ENCODE measurements around the gene ATAD3A. TPM values are rescaled to one million over a fixed set of nuclear protein-coding genes. Genes with fewer than 3 reads are reported as not detected.
"Not testable (repeated sequence)": the region's sequence is repeated elsewhere in the genome, so short reads cannot be mapped to it uniquely, and the experiment has no call there.

ATAD3A gene
- total and polyA plus RNA-seq, 2 of the 4 experiments (the other 2 are of a cell fraction) = 27.2 to 34.0 TPM

- H2AK5ac ChIP-seq (ENCODE audit: low read depth, low read length); H3K4me1 ChIP-seq (ENCODE audit: control insufficient read depth, insufficient read depth, low read length); H2BK120ac ChIP-seq (ENCODE audit: low read depth, low read length); H4K20me1 ChIP-seq (ENCODE audit: insufficient read depth, low read length); CTCF ChIA-PET; H3K4me2 ChIP-seq (ENCODE audit: low read depth, low read length); H2AK9ac ChIP-seq (replicated peaks; ENCODE audit: low read depth, low read length, poor library complexity); H3K9me3 ChIP-seq (ENCODE audit: control insufficient read depth, insufficient read depth, low read length); H3K56ac ChIP-seq (ENCODE audit: extremely low read depth, insufficient read depth, low read length); DNase-seq; H2BK20ac ChIP-seq (ENCODE audit: low read depth, low read length); H3K4ac ChIP-seq (ENCODE audit: low read depth, low read length); H3K18ac ChIP-seq (ENCODE audit: low read depth, low read length); H2BK5ac ChIP-seq (ENCODE audit: low read depth, low read length, poor library complexity, severe bottlenecking); H3K9me1 ChIP-seq (ENCODE audit: insufficient read depth, low read length); H3K14ac ChIP-seq (replicated peaks; ENCODE audit: low read depth, low read length); H3K27ac ChIP-seq (ENCODE audit: insufficient read depth, low read length); H2AFZ ChIP-seq (replicated peaks; ENCODE audit: low read length, poor library complexity); dilution Hi-C loops (cut with HindIII; ENCODE audit: low sequenced_read_pairs, unreplicated experiment); H3K27me3 ChIP-seq (ENCODE audit: control insufficient read depth, insufficient read depth, low read length); POLR2A ChIA-PET (ENCODE audit: unreplicated experiment); in situ Hi-C loops (cut with MboI; ENCODE audit: low sequenced_read_pairs); H3K9ac ChIP-seq (ENCODE audit: low read depth, low read length); H4K91ac ChIP-seq (ENCODE audit: insufficient read depth, low read depth, low read length); ATAC-seq (ENCODE audit: low read depth); H3K4me3 ChIP-seq (ENCODE audit: insufficient read depth, low read depth, low read length); H4K8ac ChIP-seq (ENCODE audit: low read depth in 2 of 2, low read length in 2 of 2); H3K23ac ChIP-seq (ENCODE audit: low read depth, low read length); intact Hi-C loops (cut with micrococcal nuclease); H2BK15ac ChIP-seq (ENCODE audit: low read depth, low read length); H4K5ac ChIP-seq (ENCODE audit: low read depth, low read length); BruUV-seq (replicated peaks): not testable (repeated sequence)
- 100% methylated on average over 4 of the region's 14 CpGs; no CpG with 5 or more reads in 1 of the 2 experiments for WGBS, 2 experiments (ENCODE audit: extremely low coverage in 2 of 2, insufficient read length in 1 of 2)
- Histone ChIP-seq H3K36me3 (ENCODE audit: control insufficient read depth, insufficient read depth, low read length) (peaks cover 28% of the 10 kb centered on the region), H3K79me1 (ENCODE audit: low read depth in 1 of 2, low read length in 2 of 2) (peaks cover 9 to 14% of the 10 kb centered on the region in 2 experiments; a peak in 3 of 4 replicates)
Measured at GRCh38 chr1:1516923-1517322, 5.0 kb downstream of the ATAD3A start.

All from IMR-90 (cell line).